NB4 (cell line): ENCODE data around the gene KDM4D.

ENCODE experiments used
- POLR2A ChIP-seq: IDR thresholded peaks from 2 replicates; pipeline ENCODE4 v1.6.1; 2011; ENCODE audit warnings: mild to moderate bottlenecking; ENCODE audit not compliant: insufficient read length; ENCODE audit errors: extremely low read depth
- TF ChIP-seq, protein P1 (sequence below): IDR thresholded peaks from one replicate; pipeline ENCODE4 v1.5.1; 2012; ENCODE audit warnings: low read depth, low read length
- TF ChIP-seq, protein P2 (sequence below): IDR thresholded peaks from 2 replicates; pipeline ENCODE4 v1.6.1; 2011; ENCODE audit warnings: low read depth, low read length

DNA sequence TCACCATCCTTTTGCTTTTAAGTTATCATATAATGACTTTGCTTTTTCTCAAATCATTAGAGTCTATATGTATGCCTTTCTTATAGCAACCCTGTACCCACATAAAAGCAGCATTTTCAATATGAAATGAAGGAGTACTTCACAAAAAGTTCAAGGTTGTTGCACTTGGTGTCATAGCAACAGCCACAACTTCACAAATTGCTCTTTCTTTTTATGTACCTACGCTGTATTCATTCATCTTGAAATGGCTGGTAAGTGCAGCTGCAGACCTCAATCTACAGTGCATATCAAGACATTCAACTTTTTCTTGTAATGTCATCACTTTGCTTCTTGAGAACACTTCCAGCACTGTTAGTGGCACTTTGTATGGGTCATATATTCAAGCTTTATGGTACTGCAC, 18.8 kb upstream of the KDM4D start:
- TF ChIP-seq, protein P1, sequence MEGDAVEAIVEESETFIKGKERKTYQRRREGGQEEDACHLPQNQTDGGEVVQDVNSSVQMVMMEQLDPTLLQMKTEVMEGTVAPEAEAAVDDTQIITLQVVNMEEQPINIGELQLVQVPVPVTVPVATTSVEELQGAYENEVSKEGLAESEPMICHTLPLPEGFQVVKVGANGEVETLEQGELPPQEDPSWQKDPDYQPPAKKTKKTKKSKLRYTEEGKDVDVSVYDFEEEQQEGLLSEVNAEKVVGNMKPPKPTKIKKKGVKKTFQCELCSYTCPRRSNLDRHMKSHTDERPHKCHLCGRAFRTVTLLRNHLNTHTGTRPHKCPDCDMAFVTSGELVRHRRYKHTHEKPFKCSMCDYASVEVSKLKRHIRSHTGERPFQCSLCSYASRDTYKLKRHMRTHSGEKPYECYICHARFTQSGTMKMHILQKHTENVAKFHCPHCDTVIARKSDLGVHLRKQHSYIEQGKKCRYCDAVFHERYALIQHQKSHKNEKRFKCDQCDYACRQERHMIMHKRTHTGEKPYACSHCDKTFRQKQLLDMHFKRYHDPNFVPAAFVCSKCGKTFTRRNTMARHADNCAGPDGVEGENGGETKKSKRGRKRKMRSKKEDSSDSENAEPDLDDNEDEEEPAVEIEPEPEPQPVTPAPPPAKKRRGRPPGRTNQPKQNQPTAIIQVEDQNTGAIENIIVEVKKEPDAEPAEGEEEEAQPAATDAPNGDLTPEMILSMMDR = no peak
- no peak for TF ChIP-seq POLR2A
- TF ChIP-seq, protein P2, sequence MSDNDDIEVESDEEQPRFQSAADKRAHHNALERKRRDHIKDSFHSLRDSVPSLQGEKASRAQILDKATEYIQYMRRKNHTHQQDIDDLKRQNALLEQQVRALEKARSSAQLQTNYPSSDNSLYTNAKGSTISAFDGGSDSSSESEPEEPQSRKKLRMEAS = no peak
